Epithelial cell of proximal tubule (primary cell): ENCODE results near the gene ERP27. TPM values are rescaled to one million over a fixed set of nuclear protein-coding genes. Genes with fewer than 3 reads are reported as not detected.

Experiments used
- DNase-seq: peaks from one replicate; pipeline ENCODE4 v3.0.0-alpha.2; 2011; ENCODE audit warnings: low read depth
- H3K4me3 ChIP-seq: 2 replicates; pipeline ENCODE4 v1.5.1; 2011; ENCODE audit warnings: low read depth, mild to moderate bottlenecking, low read length
- CTCF ChIP-seq: conservative IDR thresholded peaks from 2 replicates; pipeline ENCODE4 v1.5.1; 2012; ENCODE audit warnings: low read depth, mild to moderate bottlenecking, low read length
- total RNA-seq: library from RNA; depleted of rRNA; stranded (reverse); fragments of >200 nt; gene quantifications from 2 replicates; pipeline ENCODE4 v1.2.3, GENCODE V29; 2015

Gene ERP27
- total RNA-seq, 1 donor from 2014 or later: 0.58 TPM

- DNase-seq: peak; percentile 25
- no peak overlapping the region for H3K4me3 ChIP-seq
- TF ChIP-seq CTCF: no peak
These were observed 28.0 kb downstream of the ERP27 start for GRCh38 chr12:14910090-14910915.

DNA sequence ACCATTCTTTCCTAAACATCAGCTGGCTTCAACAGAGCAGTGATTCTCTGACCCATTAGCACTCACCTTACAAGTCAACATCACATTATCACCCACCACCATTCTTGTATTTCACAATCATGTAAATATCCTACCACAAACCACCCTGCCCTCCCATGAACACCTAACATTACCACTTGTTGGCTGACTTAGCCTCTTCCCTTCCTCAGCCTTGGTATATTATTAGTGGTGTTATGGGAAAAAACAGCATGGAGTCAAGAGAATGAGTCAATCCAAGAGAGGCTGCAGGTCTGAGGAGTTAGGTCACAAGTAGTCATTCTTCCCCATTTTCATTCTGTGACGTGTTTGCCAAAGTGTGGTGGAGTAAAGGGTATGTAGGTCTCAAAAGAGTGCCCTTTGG lies 30.4 kb downstream of the ERP27 start:
- TF ChIP-seq CTCF: no peak
- no peak overlapping the region for H3K4me3 ChIP-seq
- DNase-seq: no peak

DNA sequence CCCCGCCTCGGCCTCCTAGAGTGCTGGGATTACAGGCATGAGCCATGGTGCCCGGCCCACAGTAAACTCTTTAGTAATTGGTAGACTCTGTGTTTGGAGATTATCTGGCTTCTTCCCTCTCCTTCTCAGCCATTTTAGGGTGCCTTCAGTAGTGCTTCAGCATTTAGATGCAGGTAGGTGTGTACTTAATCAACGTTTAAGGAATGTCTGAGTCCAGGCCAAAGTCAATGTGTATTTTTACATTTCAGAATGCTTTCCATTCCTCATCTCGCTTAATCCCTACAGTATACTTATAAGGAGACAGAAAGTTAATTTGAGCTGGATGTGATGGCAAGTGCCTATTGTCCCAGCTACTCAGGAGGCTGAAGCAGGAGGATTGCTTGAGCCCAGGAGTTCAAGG lies 32.2 kb downstream of the ERP27 start:
- TF ChIP-seq CTCF: no peak
- DNase-seq: no peak
- no peak overlapping the region for H3K4me3 ChIP-seq

- TF ChIP-seq CTCF: no peak
- no peak for DNase-seq
- H3K4me3 ChIP-seq: no peak overlapping the region
These were observed 32.9 kb downstream of the ERP27 start for GRCh38 chr12:14905269-14906004.

DNA sequence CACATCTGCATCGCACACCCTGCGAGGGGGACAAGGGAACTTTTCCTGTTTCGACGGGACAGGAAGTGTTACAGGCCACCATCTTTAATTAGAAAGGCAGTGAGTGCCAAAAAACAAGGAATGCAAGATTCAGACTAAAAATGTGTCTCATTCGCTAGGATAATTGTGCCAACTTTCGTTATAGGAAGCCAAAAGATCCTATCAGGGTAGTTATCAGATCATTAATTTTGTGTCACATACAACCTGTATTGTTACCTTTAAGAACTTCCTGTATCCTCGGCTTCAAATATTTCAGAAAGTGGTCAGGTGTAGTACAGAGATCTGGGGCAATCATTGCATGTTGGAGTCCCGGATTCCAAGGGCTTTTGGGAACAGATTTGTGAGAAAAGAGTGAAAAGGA lies 33.5 kb downstream of the ERP27 start:
- H3K4me3 ChIP-seq: no peak overlapping the region
- DNase-seq: no peak
- TF ChIP-seq CTCF: no peak

DNA sequence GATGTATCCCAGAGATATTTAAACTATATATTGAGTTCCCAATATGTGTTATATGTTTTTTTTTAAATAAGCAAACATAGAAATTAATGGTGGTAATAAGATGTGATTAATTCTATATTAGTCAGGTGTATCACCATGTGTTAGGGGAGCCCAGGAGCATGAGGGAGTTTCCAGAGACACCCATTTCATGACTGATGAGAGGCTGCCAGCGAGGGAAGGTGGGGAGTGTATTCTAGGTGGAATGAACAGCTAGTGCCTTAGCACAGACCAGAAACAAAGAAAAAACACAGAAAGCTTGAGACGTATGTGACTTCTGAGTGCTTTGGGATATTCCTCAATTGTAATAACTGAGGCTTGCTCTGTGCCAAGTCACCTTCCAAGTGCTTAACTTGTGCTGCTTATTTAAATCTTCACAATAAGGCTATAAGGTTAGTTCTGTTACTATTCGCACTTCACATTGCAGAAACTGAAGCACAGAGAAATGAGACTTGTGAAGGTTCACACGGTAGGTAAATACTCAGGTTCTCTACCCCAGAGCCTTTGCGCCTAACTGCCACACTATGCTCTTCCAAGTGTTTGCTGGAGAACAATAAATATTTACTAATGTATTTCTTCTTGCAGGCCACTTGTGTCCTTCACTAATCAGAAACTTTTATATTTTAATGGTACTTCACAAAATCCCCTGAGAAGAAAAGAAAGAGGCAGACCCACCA lies 34.8 kb downstream of the ERP27 start:
- TF ChIP-seq CTCF: no peak
- no peak for DNase-seq
- no peak overlapping the region for H3K4me3 ChIP-seq
